ENCODE results near the gene SCAI.

- TF ChIP-seq CTCF (IDR thresholded peaks at IDR 0.05) (no peak), POLR2A (IDR thresholded peaks at IDR 0.05) (no peak)
Measured at GRCh38 chr9:125079931-125080330, 63.4 kb downstream of the SCAI start.
